ENCODE data around the gene SIGLEC1.
A peak's percentile ranks its signal among the peaks of the same experiment; 100 is the strongest.

DNA sequence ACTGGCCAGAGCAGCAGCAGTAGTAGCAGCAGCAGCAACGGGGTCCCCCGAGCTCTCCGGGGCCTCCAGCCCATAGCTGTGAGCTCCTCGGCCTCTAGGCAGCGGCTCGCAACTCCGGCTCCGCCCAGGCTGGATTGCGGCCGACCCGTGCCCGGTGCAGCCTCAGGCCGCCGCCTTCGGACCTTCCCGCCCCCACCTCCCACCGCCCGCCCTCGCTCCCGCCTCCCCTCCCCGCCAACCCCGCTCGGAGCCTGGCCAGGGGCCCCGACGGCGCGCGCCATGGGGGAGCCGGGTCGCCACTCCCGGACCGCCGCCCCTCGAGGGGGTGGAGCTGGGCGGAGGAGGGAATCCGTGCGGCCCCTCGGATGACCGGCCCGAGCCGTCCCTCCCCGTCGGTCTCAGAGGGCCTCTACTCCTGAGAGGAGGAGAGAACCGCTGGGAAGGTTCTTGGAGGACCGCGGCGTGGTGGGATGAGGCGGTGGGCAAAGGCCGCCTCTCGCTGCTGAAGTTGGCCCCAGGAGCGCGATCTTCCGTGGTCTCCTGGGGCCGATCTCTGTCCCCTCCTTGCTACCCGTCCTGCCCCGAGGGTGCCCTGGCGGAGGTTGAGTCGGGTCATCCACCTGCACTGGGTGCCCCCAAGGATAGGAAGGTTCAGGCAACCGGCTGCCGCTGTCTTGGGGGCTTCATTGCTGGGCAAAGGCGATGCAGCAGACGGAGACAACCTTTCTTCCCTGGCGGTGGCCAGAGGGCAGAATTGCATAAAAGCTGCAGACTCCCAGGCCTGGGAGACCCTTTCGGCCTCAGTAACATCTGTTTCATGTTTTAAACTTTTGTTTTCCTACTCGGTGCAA lies 30.2 kb downstream of the SIGLEC1 start, which contains the start of gene ADAM33:
- TF ChIP-seq, protein P1, sequence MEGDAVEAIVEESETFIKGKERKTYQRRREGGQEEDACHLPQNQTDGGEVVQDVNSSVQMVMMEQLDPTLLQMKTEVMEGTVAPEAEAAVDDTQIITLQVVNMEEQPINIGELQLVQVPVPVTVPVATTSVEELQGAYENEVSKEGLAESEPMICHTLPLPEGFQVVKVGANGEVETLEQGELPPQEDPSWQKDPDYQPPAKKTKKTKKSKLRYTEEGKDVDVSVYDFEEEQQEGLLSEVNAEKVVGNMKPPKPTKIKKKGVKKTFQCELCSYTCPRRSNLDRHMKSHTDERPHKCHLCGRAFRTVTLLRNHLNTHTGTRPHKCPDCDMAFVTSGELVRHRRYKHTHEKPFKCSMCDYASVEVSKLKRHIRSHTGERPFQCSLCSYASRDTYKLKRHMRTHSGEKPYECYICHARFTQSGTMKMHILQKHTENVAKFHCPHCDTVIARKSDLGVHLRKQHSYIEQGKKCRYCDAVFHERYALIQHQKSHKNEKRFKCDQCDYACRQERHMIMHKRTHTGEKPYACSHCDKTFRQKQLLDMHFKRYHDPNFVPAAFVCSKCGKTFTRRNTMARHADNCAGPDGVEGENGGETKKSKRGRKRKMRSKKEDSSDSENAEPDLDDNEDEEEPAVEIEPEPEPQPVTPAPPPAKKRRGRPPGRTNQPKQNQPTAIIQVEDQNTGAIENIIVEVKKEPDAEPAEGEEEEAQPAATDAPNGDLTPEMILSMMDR (conservative IDR thresholded peaks at IDR 0.05 in 1 of 2, IDR thresholded peaks at IDR 0.05 in 1 of 2; ENCODE audit: extremely low read depth in 1 of 2, insufficient read depth in 1 of 2, low read depth in 1 of 2, low read length in 2 of 2): no peak
- peak; percentile 27 for TF ChIP-seq EZH2 (IDR thresholded peaks at IDR 0.05; ENCODE audit: borderline replicate concordance, low read length)
